Brain pericyte (primary cell): ENCODE measurements around the gene MRGPRX4.
"Not testable (repeated sequence)": the region's sequence is repeated elsewhere in the genome, so short reads cannot be mapped to it uniquely, and the experiment has no call there.

ENCODE experiments used
- DNase-seq: peaks from one replicate; pipeline ENCODE4 v3.0.0-alpha.2; 2012; ENCODE audit warnings: low read depth, low spot score

MRGPRX4 gene

DNA sequence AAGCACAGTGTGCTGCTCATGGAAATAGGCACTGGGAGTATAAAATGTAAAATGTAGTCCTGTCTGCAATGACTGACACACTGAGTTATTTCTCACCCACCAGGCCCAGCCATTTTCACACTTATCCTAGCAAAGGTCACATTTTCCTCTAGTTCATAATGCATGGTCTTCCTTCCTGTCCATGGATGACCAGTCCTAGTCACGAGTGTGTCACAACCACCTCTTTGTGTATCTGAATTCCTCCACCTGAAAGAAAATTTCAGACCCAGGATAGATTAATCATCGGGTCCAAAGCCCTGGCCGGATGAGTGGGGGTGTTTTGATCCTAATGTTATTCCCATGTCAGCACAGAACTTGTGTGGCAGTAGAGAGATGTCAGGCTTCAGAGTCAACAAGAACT is at the start of gene MRGPRX4:
Gene MRGPRX4, plus strand, starts transcription at position 172 of the 400 bp plus-strand sequence. CDS start 420 bp downstream, outside the sequence.
- DNase-seq = no peak

DNA sequence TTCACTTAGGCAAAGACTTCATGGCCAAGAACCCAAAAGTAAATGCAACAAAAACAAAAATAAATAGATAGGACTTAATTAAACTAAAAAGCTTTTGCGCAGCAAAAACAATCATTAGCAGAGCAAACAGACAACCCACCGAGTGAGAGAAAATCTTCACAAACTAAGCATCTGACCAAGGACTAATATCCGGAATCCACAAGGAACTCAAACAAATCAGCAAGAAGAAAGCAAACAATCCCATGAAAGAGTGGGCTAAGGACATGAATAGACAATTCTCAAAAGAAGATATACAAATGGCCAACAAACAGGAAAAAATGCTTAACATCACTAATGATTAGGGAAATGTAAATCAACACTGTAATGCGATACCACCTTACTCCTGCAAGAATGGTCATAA is 41.5 kb upstream of the MRGPRX4 start:
- not testable (repeated sequence) for DNase-seq

DNA sequence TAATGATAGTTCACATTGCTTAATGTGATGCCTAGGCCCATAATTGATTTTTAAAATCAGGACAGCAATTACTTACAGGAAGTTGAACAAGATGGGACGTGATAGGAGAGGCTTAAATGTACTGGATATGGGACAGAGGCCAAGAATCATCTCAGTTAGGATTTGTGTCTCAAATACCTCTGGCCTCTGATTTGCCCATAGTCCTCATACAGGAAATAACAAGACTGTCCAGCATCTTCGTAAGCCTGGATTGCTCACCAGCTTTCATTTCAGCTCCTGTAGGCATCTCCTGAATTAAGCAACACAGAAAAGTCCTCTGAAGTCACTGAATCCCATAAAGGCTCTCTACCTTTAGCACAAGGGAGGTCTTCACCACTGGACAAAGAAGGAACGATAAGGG is 40.3 kb upstream of the MRGPRX4 start, which contains the start of gene MRGPRX3:
Gene MRGPRX3, plus strand, starts transcription at position 231 of the 400 bp plus-strand sequence. CDS start 4,632 bp downstream, outside the sequence.
- DNase-seq = no peak

GRCh38 chr11:18135308-18135707 is 37.3 kb upstream of the MRGPRX4 start:
- DNase-seq = no peak

DNA sequence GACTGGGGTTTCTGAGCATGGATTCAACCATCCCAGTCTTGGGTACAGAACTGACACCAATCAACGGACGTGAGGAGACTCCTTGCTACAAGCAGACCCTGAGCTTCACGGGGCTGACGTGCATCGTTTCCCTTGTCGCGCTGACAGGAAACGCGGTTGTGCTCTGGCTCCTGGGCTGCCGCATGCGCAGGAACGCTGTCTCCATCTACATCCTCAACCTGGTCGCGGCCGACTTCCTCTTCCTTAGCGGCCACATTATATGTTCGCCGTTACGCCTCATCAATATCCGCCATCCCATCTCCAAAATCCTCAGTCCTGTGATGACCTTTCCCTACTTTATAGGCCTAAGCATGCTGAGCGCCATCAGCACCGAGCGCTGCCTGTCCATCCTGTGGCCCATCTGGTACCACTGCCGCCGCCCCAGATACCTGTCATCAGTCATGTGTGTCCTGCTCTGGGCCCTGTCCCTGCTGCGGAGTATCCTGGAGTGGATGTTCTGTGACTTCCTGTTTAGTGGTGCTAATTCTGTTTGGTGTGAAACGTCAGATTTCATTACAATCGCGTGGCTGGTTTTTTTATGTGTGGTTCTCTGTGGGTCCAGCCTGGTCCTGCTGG is 35.3 kb upstream of the MRGPRX4 start:
- no peak for DNase-seq

GRCh38 chr11:18140145-18140544 is 32.5 kb upstream of the MRGPRX4 start:
- DNase-seq = no peak

GRCh38 chr11:18144243-18144642 is 28.4 kb upstream of the MRGPRX4 start:
- no peak for DNase-seq

DNA sequence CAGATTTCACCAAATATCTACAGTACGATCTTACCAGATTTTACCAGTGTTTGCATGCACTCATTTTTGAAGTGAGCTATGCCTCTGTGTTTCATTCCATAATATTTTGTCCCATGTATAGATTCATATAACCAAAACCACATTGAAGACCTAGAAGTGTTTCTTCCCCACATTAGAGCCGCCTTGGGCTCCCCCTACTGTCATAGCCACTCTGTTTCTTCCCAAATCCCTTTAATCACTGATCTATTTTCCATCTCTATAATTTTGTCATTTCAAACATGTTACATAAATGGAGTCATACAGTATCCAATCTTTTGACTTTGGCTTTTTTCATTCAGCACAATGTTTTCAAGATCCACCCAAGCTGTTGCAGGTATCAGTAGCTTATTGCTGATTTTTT is 27.6 kb upstream of the MRGPRX4 start:
- DNase-seq = no peak

GRCh38 chr11:18145837-18146236 is 26.8 kb upstream of the MRGPRX4 start:
- no peak for DNase-seq

GRCh38 chr11:18151581-18151980 is 21.1 kb upstream of the MRGPRX4 start:
- DNase-seq = no peak

- DNase-seq = no peak
These were observed 4.3 kb upstream of the MRGPRX4 start for GRCh38 chr11:18168372-18168771.

DNA sequence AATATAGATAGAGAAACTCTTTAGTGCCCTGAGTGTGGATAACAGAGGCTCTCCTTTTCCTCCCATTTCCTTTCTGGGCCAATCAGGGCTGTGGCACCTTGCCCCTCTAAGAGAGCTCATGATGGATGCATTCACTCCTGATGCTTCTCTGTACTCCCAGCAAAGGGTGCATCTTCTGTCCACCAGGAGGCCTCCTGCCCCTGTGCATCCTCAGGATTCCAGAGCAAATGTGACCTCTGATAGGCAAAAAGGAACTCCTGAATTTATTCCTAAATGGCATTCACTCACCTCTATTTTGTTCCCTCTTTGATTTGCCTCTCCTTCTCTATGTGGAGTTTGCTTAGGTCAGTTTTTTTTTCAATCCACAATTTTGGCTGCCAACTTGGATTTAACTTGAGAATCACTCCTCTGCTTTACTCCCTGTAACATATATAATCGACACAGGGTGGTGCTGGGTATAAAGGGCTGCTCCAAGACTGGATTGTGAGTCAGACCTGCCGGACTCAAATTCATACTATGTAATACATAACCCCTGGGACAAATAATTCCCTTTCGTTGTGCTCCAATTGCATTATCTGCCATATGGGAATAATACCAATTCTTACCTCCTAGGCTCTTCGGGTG is 1.1 kb upstream of the MRGPRX4 start:
- DNase-seq = no peak

DNA sequence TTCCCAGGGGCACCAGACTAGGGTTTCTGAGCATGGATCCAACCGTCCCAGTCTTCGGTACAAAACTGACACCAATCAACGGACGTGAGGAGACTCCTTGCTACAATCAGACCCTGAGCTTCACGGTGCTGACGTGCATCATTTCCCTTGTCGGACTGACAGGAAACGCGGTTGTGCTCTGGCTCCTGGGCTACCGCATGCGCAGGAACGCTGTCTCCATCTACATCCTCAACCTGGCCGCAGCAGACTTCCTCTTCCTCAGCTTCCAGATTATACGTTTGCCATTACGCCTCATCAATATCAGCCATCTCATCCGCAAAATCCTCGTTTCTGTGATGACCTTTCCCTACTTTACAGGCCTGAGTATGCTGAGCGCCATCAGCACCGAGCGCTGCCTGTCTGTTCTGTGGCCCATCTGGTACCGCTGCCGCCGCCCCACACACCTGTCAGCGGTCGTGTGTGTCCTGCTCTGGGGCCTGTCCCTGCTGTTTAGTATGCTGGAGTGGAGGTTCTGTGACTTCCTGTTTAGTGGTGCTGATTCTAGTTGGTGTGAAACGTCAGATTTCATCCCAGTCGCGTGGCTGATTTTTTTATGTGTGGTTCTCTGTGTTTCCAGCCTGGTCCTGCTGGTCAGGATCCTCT is 709 bp downstream of the MRGPRX4 start:
- DNase-seq = no peak

DNA sequence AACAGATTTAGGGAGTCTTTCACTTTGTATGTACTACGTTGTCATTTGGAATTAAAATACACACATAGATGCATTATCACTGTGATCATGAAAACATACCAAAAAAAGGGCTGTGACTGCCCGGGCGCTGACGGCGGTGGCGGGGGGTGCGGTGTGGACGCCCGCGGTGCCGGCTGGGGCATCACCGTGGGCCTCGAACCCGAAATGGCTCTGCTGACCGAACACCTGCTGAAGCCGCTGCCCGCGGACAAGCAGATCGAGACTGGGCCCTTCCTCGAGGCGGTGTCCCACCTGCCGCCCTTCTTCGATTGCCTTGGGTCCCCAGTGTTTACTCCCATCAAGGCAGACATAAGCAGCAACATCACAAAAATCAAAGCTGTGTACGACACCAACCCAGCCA is 16.2 kb downstream of the MRGPRX4 start:
- no peak for DNase-seq

GRCh38 chr11:18189476-18190245 is 17.0 kb downstream of the MRGPRX4 start:
- DNase-seq = not testable (repeated sequence)

- DNase-seq = no peak
These were observed 18.7 kb downstream of the MRGPRX4 start for GRCh38 chr11:18191376-18191775.

DNA sequence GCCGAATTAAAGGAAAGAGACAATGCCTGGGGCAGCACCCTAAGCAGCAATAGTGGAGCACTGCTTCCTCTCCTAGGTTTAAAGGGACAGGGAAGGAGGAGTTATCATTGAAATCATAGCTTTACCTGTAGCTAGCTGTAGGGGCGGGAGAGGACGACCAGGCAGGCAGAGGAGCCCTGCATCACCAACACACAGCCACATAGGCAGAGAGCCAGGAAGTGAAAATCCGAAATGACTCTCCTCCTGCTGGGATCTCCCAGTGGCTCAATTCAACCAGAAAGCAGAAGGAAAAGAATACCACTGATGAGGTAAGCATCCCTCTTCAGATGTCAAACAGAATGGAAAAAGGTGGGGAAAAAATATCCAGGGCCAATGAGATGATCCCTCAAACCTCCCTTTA is 20.4 kb downstream of the MRGPRX4 start:
- no peak for DNase-seq

GRCh38 chr11:18196532-18196931 is 23.9 kb downstream of the MRGPRX4 start:
- DNase-seq = no peak

DNA sequence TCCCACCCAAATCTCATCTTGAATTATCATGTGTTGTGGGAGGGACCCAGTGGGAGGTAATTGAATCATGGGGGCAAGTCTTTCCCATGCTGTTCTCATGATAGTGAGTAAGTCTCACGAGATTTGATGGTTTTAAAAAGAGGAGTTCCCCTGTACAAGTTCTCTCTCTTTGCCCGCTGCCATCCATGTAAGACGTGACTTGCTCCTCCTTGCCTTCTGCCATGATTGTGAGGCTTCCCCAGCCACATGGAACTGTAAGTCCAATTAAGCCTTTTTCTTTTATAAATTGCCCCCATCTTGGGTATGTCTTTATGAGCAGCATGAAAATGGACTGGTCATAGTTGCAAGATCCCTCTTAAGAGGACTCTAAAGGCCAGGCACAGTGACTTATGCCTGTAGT is 25.1 kb downstream of the MRGPRX4 start:
- not testable (repeated sequence) for DNase-seq

GRCh38 chr11:18203723-18204122 is 31.1 kb downstream of the MRGPRX4 start:
- DNase-seq = no peak

GRCh38 chr11:18204220-18204619 is 31.6 kb downstream of the MRGPRX4 start:
- no peak for DNase-seq

- no peak for DNase-seq
These were observed 32.1 kb downstream of the MRGPRX4 start for GRCh38 chr11:18204771-18205170.
